NCI-H82 treated with DMSO at 0.1 percent for 48 hours (cell line): Measurements from ENCODE around the gene OR8K3.

Experiments used
- DNase-seq: peaks from one replicate; lab custom pipeline; 2025; ENCODE audit not compliant: unreplicated experiment; lab: John Stamatoyannopoulos, UW

Gene OR8K3

GRCh38 chr11:56314844-56315243 lies at the start of gene OR8K3:
Gene OR8K3 (plus strand): TSS chr11:56315144. CDS start chr11:56318307, 3,163 bp downstream.
- DNase-seq: no peak

GRCh38 chr11:56271092-56271491 lies 43.9 kb upstream of the OR8K3 start:
- DNase-seq: no peak

- DNase-seq: no peak
Measured at GRCh38 chr11:56273854-56274253, 41.1 kb upstream of the OR8K3 start, which contains the start of gene OR5T1. Gene OR5T1 (plus strand): TSS chr11:56274154. CDS start chr11:56275639, 1,485 bp downstream.

- no peak for DNase-seq
Measured at GRCh38 chr11:56292154-56292553, 22.8 kb upstream of the OR8K3 start, which contains the start of gene OR8H1. Gene OR8H1 (minus strand): TSS chr11:56292254. CDS start chr11:56291062, 1,192 bp downstream.

- DNase-seq: no peak
Measured at GRCh38 chr11:56296898-56297297, 18.0 kb upstream of the OR8K3 start.

GRCh38 chr11:56307836-56308235 lies 7.1 kb upstream of the OR8K3 start:
- DNase-seq: no peak

- no peak for DNase-seq
Measured at GRCh38 chr11:56331861-56332491, 17.0 kb downstream of the OR8K3 start.

GRCh38 chr11:56333156-56333555 lies 18.2 kb downstream of the OR8K3 start:
- DNase-seq: no peak

GRCh38 chr11:56340289-56340688 lies 25.3 kb downstream of the OR8K3 start:
- DNase-seq: no peak

- DNase-seq: no peak
Measured at GRCh38 chr11:56345739-56346138, 30.8 kb downstream of the OR8K3 start, which contains the start of gene OR8K1. Gene OR8K1 (plus strand): TSS chr11:56346039. CDS start chr11:56346039, 0 bp downstream.

- DNase-seq: no peak
Measured at GRCh38 chr11:56353991-56354390, 39.0 kb downstream of the OR8K3 start, which contains the start of gene OR8J1. Gene OR8J1 (plus strand): TSS chr11:56354291. CDS start chr11:56360247, 5,956 bp downstream.
